Measurements from ENCODE around the gene TPPP2. TPM values are rescaled to one million over a fixed set of nuclear protein-coding genes. Genes with fewer than 3 reads are reported as not detected.
"Not testable (repeated sequence)": the region's sequence is repeated elsewhere in the genome, so short reads cannot be mapped to it uniquely, and the experiment has no call there.

Gene TPPP2
- total RNA-seq = not detected in 2 replicates

DNA sequence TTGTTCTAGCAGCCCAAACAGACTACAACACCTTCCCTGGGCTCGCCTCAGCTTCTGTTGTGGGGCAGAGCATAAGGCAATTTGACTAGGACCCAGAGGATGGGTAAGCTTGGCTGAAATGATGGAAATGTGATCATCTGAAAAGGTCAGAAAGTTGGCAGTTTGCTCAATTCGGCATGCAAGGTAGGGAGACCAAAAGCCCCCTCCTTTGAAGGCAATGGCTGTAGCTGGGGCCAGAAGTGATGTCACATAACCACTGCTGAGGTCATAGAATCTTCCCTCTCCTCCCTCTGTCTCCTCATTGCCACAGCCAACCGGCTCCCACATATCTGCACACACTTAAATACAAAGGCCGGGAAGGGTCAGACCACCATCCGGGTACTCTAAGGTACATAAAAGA is at the start of gene TPPP2:
Gene TPPP2 (plus strand): TSS at position 301 of the 400 bp plus-strand sequence. CDS start 365 bp downstream, outside the sequence.
- no peak within 1 kb of the TSS for H3K27ac Mint-ChIP-seq
- H3K27me3 Mint-ChIP-seq (ENCODE audit: insufficient read depth) = peaks cover 26% of the 10 kb centered on the region
- H3K4me3 Mint-ChIP-seq = no peak within 1 kb of the TSS
- H3K9me3 Mint-ChIP-seq = no peaks in the 10 kb centered on the region
- no peak for DNase-seq (ENCODE audit: low spot score)
- H3K36me3 Mint-ChIP-seq (ENCODE audit: low read depth) = no peaks in the 10 kb centered on the region
- no peaks in the 10 kb centered on the region for H3K4me1 Mint-ChIP-seq (ENCODE audit: low read depth)
- intact Hi-C loops (cut with micrococcal nuclease) = no loop called here

DNA sequence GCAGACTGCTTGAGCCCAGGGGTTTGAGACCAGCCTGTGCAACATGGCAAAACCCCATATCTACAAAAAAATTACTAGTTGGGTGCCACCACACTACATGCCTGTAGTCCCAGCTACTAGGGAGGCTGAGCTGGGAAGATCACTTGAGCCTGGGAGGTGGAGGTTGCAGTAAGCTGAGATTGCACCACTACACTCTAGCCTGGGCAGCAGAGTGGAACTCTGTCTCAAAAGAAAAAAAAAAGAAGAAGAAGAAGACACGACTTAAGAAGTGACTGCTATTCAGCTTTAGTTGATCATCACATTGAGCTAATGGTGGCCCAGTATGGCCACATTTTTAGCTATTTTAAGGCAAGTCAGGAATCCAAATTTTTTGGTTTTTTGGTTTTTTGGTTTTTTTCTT is 49.1 kb upstream of the TPPP2 start:
- H3K4me3 Mint-ChIP-seq = no peak overlapping the region
- intact Hi-C loops (cut with micrococcal nuclease) = no loop called here
- H3K36me3 Mint-ChIP-seq (ENCODE audit: low read depth) = no peaks in the 10 kb centered on the region
- no peaks in the 10 kb centered on the region for H3K9me3 Mint-ChIP-seq
- peaks cover 3% of the 10 kb centered on the region for H3K27me3 Mint-ChIP-seq (ENCODE audit: insufficient read depth)
- no peaks in the 10 kb centered on the region for H3K4me1 Mint-ChIP-seq (ENCODE audit: low read depth)
- H3K27ac Mint-ChIP-seq = no peak overlapping the region
- no peak for DNase-seq (ENCODE audit: low spot score)

DNA sequence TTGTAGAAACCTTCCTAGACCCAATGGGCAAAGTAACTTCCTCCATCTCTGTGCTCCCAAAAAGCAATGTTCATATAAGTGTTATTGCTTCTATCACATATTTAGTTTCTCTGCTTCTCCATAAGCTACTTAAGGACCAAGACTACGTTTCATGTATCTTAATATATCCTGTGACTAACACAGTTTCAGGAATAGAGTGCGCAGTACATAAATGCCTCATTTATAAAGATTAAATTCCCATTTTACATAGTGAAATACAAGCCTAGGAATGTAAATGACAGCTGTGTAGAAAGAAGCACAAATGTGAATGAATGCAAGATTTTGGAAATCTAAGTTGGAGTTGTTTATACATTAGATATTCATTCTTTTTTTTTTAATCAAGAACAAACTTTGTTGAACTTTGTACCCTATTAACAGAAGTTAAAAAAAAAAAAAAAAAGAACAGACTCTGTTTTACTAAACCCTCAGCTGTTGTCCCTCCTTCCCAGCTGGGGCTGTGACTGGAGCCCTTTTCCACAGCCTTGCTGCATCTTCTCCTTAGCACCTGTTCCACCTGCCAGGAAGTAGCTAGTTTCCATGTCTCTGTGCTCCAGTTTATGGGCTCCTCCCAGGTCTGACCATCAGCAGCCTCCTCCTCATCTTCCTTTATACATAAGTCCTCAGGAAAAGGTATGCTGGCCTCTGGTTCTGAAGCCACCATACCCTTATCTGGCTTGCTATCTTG is 47.2 kb upstream of the TPPP2 start:
- Mint-ChIP-seq H3K36me3 (ENCODE audit: low read depth) (no peaks in the 10 kb centered on the region), H3K4me1 (ENCODE audit: low read depth) (no peaks in the 10 kb centered on the region), H3K27me3 (ENCODE audit: insufficient read depth) (peaks cover 3% of the 10 kb centered on the region), H3K9me3 (no peaks in the 10 kb centered on the region), H3K4me3 (no peak overlapping the region), H3K27ac (no peak overlapping the region)
- intact Hi-C loops (cut with micrococcal nuclease) = no loop called here
- DNase-seq (ENCODE audit: low spot score) = no peak

DNA sequence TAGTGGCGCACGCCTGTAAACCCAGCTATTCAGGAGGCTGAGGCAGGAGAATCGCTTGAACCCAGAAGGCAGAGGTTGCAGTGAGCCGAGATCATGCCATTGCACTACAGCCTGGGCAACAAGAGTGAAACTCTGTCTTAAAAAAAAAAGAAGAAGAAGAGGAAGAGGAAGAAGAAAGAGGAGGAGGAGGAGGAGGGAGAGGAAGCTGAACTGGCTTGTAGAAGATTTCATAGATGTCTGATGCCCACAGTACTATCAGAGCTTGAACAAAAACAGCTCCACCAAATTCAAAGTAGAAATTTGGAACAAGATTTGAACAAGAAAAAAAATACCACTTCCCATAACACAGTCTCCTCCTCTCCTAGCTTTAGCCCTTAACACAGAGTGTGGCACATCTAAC is 44.4 kb upstream of the TPPP2 start:
- H3K9me3 Mint-ChIP-seq; intact Hi-C loops (cut with micrococcal nuclease); H3K27me3 Mint-ChIP-seq (ENCODE audit: insufficient read depth); H3K27ac Mint-ChIP-seq; H3K4me3 Mint-ChIP-seq; H3K36me3 Mint-ChIP-seq (ENCODE audit: low read depth); DNase-seq (ENCODE audit: low spot score); H3K4me1 Mint-ChIP-seq (ENCODE audit: low read depth): not testable (repeated sequence)

DNA sequence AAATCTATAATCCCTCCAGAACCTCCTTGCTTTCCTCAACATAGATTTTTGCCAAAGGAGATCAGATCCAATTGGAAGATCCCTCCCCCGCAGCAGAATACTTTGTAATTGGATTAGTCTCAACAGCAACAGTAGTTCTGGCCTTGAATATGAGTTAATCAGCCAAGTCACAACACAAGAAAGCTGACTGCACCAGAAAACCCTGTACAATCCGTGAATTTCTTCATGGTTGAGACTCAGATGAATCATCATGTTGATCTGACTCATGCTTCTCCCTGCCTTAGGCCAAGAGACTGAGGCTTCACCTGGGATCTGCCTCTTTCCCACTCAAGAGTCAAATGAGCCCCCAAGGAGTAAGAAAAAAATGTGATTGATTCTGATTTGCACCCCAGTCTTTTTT is 43.2 kb upstream of the TPPP2 start:
- H3K4me3 Mint-ChIP-seq = no peak overlapping the region
- peaks cover 7% of the 10 kb centered on the region for H3K36me3 Mint-ChIP-seq (ENCODE audit: low read depth)
- no peaks in the 10 kb centered on the region for H3K27me3 Mint-ChIP-seq (ENCODE audit: insufficient read depth)
- DNase-seq (ENCODE audit: low spot score) = no peak
- H3K4me1 Mint-ChIP-seq (ENCODE audit: low read depth) = peaks cover 15% of the 10 kb centered on the region
- no peaks in the 10 kb centered on the region for H3K9me3 Mint-ChIP-seq
- H3K27ac Mint-ChIP-seq = no peak overlapping the region
- intact Hi-C loops (cut with micrococcal nuclease) = no loop called here

DNA sequence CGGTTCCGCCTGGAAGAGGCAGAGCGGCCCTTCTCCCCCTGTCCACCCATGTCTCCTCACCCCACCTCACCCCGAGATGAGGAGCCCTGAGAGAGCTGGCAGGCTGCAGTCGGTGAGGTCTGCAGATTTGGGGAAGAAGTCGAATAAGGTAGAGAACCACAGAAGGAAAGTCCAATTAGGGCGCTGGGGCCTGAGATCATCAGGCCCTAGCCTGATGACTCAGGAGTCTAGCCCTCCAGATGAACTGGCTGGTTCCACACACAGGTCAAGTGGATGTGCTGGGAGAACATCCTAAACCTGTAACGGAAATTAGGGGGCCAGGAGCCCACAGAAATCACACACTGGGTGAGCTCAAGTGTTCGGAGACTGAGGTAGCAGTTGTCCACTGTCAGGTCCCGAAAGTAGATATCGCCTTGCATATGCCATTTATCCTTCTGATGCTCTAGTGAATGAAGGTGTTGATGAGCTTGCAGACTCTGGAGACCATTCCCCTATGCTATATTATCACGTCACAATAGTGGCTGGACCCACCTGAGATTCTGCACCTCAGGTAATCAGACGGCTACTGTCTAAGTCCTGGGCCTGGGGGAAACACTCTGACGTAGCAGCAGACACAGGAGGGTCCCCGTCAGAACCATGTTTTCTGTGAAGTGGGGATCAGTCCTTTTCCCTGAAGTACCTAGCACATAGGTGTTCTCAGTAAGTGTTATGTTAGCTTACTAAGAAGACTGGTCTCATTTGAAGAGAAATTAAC is 41.1 kb upstream of the TPPP2 start:
- peak overlapping the region; percentile 29 for H3K27ac Mint-ChIP-seq
- peak overlapping the region; percentile 68 for H3K4me3 Mint-ChIP-seq
- H3K36me3 Mint-ChIP-seq (ENCODE audit: low read depth) = peaks cover 17% of the 10 kb centered on the region
- DNase-seq (ENCODE audit: low spot score) = no peak
- H3K9me3 Mint-ChIP-seq = no peaks in the 10 kb centered on the region
- H3K4me1 Mint-ChIP-seq (ENCODE audit: low read depth) = peaks cover 19% of the 10 kb centered on the region
- intact Hi-C loops (cut with micrococcal nuclease) = loop anchor here (1.0 kb wide), 3 partner anchors 18 to 467 kb away; partner anchors contain the start of gene CHD8
- no peaks in the 10 kb centered on the region for H3K27me3 Mint-ChIP-seq (ENCODE audit: insufficient read depth)

DNA sequence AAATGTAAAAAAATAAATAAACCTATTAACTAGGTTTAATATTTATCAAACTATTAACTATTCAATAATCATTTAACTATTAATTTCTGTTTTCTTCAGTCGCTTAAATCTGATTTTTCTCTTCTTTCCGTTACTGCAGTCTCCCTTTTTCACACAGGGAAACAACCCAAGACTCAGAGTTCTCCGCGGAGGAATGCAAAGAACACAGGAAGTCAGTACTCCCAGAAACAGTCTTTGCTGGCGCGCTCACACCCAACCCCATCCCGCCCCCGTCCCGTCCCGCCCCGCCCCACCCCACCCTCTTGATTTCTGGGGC is 40.6 kb upstream of the TPPP2 start:
- no peak for DNase-seq (ENCODE audit: low spot score)
- Mint-ChIP-seq H3K27me3 (ENCODE audit: insufficient read depth) (no peaks in the 10 kb centered on the region), H3K9me3 (no peaks in the 10 kb centered on the region), H3K4me3 (peak overlapping the region; percentile 96), H3K27ac (peak overlapping the region; percentile 85), H3K4me1 (ENCODE audit: low read depth) (peaks cover 20% of the 10 kb centered on the region), H3K36me3 (ENCODE audit: low read depth) (peaks cover 20% of the 10 kb centered on the region)
- intact Hi-C loops (cut with micrococcal nuclease) = loop anchor here (1.0 kb wide), 3 partner anchors 18 to 467 kb away; partner anchors contain the start of gene CHD8

DNA sequence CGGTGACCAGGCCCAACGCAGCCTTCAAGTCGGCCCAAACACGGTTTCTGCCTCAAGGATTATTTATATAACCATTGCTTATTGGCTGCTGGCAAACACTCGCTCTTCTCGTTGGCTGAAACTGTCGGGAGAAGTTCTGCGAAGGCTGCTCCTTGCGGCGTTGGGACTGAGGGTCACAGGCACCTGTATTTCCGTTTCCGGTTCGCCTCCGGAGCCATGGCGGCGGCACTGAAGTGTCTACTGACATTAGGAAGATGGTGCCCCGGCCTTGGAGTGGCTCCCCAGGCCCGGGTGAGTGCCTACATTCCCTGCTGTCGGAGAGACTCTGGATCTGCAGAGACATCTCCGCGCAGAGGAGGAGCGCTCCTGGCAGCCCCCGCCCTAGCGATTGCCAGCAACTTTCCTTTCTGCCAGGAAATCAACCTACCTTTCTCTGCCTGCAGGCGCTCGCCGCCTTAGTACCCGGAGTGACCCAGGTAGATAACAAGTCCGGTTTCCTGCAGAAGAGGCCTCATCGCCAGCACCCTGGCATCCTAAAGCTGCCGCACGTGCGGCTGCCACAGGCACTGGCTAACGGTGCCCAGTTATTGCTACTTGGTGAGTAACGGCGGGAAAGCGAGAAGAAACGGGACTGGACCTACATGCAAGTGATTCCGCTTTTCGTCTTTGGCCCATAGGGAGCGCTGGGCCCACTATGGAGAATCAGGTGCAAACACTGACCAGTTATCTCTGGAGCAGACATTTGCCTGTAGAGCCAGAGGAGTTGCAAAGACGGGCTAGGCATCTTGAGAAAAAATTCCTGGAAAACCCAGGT is 40.0 kb upstream of the TPPP2 start, which contains the start of gene METTL17:
Gene METTL17 (plus strand): TSS at position 194 of the 814 bp plus-strand sequence. CDS start 23 bp downstream, at position 217.
- peak within 1 kb of the TSS; percentile 96 for H3K4me3 Mint-ChIP-seq
- peak within 1 kb of the TSS; percentile 85 for H3K27ac Mint-ChIP-seq
- intact Hi-C loops (cut with micrococcal nuclease) = loop anchor here (1.0 to 5.0 kb wide), 6 partner anchors 19 to 466 kb away; partner anchors contain the start of genes CHD8 and SUPT16H
- no peaks in the 10 kb centered on the region for H3K9me3 Mint-ChIP-seq
- H3K36me3 Mint-ChIP-seq (ENCODE audit: low read depth) = peaks cover 26% of the 10 kb centered on the region
- peaks cover 26% of the 10 kb centered on the region for H3K4me1 Mint-ChIP-seq (ENCODE audit: low read depth)
- H3K27me3 Mint-ChIP-seq (ENCODE audit: insufficient read depth) = no peaks in the 10 kb centered on the region
- DNase-seq (ENCODE audit: low spot score) = peak; percentile 83

DNA sequence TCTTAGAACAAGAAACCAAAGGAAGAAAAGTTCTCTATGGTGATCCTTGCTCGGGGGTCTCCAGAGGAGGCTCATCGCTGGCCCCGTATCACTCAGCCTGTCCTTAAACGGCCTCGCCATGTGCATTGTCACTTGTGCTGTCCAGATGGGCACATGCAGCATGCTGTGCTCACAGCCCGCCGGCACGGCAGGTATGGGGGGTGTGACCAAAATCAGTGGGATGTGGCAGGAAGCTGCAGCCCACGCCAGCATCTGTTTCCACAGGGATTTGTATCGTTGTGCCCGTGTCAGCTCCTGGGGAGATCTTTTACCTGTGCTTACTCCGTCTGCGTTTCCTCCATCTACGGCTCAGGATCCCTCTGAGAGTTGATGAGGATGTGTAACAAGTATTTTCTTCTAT is 33.5 kb upstream of the TPPP2 start:
- H3K4me3 Mint-ChIP-seq = no peak overlapping the region
- intact Hi-C loops (cut with micrococcal nuclease) = no loop called here
- peaks cover 18% of the 10 kb centered on the region for H3K4me1 Mint-ChIP-seq (ENCODE audit: low read depth)
- no peak for DNase-seq (ENCODE audit: low spot score)
- no peak overlapping the region for H3K27ac Mint-ChIP-seq
- H3K36me3 Mint-ChIP-seq (ENCODE audit: low read depth) = peaks cover 43% of the 10 kb centered on the region
- no peaks in the 10 kb centered on the region for H3K27me3 Mint-ChIP-seq (ENCODE audit: insufficient read depth)
- H3K9me3 Mint-ChIP-seq = no peaks in the 10 kb centered on the region

DNA sequence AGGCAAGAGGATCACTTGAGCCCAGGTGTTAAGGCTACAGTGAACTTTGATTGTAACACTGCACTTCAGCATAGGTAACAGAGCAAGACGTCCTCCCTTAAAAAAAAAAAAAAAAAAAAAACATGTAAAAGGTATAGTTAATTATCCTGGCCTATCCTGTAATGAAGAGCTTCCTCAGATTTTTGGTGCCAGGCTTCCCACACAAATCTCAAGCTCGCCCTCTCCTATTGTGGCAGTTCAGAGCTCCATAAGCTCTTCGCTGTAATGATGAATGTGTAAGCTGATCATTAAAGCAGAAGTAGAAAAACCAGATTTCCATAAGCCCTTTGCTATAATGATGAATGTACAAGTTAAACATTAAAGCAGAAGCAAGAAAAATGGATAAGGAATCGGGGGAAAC is 32.9 kb upstream of the TPPP2 start:
- H3K27me3 Mint-ChIP-seq (ENCODE audit: insufficient read depth) = no peaks in the 10 kb centered on the region
- H3K9me3 Mint-ChIP-seq = no peaks in the 10 kb centered on the region
- H3K4me3 Mint-ChIP-seq = no peak overlapping the region
- H3K27ac Mint-ChIP-seq = no peak overlapping the region
- peaks cover 12% of the 10 kb centered on the region for H3K4me1 Mint-ChIP-seq (ENCODE audit: low read depth)
- intact Hi-C loops (cut with micrococcal nuclease) = no loop called here
- no peak for DNase-seq (ENCODE audit: low spot score)
- peaks cover 39% of the 10 kb centered on the region for H3K36me3 Mint-ChIP-seq (ENCODE audit: low read depth)

DNA sequence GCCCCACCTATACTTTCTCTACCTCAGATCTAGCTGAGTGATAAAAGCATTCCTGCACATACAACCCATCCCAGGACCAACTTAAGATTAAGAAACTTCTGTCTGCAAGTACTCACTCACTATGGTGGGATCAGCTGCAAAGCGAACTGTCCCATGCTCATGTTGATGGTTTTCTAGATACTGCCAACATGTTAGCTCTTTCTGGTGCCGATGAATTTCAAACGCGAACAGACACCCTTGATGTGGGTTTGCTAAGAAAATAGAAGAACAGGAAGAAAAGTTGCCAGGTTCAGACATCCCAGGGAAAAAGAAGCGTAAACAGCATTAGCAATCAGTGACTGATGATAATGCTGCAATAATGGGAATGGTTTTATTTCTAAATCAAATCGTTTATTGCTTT is 32.5 kb upstream of the TPPP2 start:
- Mint-ChIP-seq H3K9me3 (no peaks in the 10 kb centered on the region), H3K4me1 (ENCODE audit: low read depth) (peaks cover 11% of the 10 kb centered on the region), H3K4me3 (no peak overlapping the region), H3K27me3 (ENCODE audit: insufficient read depth) (peaks cover 2% of the 10 kb centered on the region), H3K27ac (no peak overlapping the region), H3K36me3 (ENCODE audit: low read depth) (peaks cover 38% of the 10 kb centered on the region)
- intact Hi-C loops (cut with micrococcal nuclease) = no loop called here
- DNase-seq (ENCODE audit: low spot score) = no peak

DNA sequence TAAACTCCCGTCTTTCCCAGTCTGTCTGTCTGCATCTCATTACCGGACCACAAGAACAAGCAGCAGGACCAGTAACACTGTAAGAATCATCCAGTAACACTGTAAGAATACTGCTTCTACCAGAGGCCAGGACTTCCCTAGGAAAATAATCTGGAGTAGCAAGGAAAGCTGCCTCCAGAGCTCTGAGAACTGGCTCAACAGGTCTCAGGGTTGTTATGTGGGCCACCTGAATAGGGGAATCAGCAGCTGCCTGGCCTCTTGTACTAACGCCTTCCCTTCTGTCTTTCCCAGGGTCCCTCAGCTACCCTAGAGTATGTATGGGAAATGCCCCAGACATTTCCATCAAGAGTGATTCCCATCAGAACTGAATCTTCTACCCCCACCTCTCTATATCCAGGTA is 31.9 kb upstream of the TPPP2 start:
- Mint-ChIP-seq H3K27me3 (ENCODE audit: insufficient read depth) (peaks cover 3% of the 10 kb centered on the region), H3K4me3 (no peak overlapping the region), H3K4me1 (ENCODE audit: low read depth) (peaks cover 11% of the 10 kb centered on the region), H3K27ac (no peak overlapping the region), H3K9me3 (no peaks in the 10 kb centered on the region), H3K36me3 (ENCODE audit: low read depth) (peaks cover 36% of the 10 kb centered on the region)
- DNase-seq (ENCODE audit: low spot score) = no peak
- intact Hi-C loops (cut with micrococcal nuclease) = no loop called here

Measured in activated T-helper 1 cell treated with anti-CD3 and anti-CD28 coated beads, Interleukin-12 subunit alpha, Interleukin-12 subunit beta, Interleukin-2, Interleukin-4 antibody, amounts not matched to agents 30 ng/mL and 10 ng/mL and 1 ng/mL, durations not matched to agents 14 hours and 24 hours and 36 hours (primary cell).